Parathyroid adenoma (tissue), 2 donors: ENCODE data around the gene PLCB1.
A peak's percentile ranks its signal among the peaks of the same experiment; 100 is the strongest.

Source experiments
- H2AFZ ChIP-seq: fragments of 300-600 bp; sonication (generic); one replicate; pipeline ENCODE4 v1.7.0; 2017; ENCODE audit warnings: antibody characterized with exemption, mild to moderate bottlenecking
- H3K27ac ChIP-seq: fragments of 300-600 bp; sonication (generic); one replicate; pipeline ENCODE4 v1.7.0; 2017
- H3K27me3 ChIP-seq: fragments of 300-600 bp; sonication (generic); one replicate; pipeline ENCODE4 v1.7.0; 2017; ENCODE audit warnings: low read length; ENCODE audit not compliant: control insufficient read depth, insufficient read depth
- H3K36me3 ChIP-seq: fragments of 300-600 bp; sonication (generic); one replicate; pipeline ENCODE4 v1.7.0; 2017; ENCODE audit warnings: low read length; ENCODE audit not compliant: control insufficient read depth, insufficient read depth
- H3K4me1 ChIP-seq: fragments of 300-600 bp; sonication (generic); one replicate; pipeline ENCODE4 v1.7.0; 2017; ENCODE audit warnings: control low read depth
- H3K4me2 ChIP-seq: fragments of 300-600 bp; sonication (generic); one replicate; pipeline ENCODE4 v1.7.0; 2017; ENCODE audit warnings: low read length
- H3K4me3 ChIP-seq: fragments of 300-600 bp; sonication (generic); one replicate; pipeline ENCODE4 v1.7.0; 2017; ENCODE audit warnings: low read depth, low read length
- H3K79me2 ChIP-seq: fragments of 300-600 bp; sonication (generic); one replicate; pipeline ENCODE4 v1.7.0; 2017; ENCODE audit warnings: control low read depth
- H3K9ac ChIP-seq: fragments of 300-600 bp; sonication (generic); one replicate; pipeline ENCODE4 v1.7.0; 2017; ENCODE audit warnings: mild to moderate bottlenecking
- H3K9me3 ChIP-seq: fragments of 300-600 bp; sonication (generic); one replicate; pipeline ENCODE4 v1.7.0; 2017; ENCODE audit warnings: low read length; ENCODE audit not compliant: control insufficient read depth
- CTCF ChIP-seq: fragments of 300-600 bp; sonication (generic); IDR thresholded peaks from one replicate; pipeline ENCODE4 v1.7.0; 2017; ENCODE audit warnings: antibody characterized with exemption, mild to moderate bottlenecking
- donor health status: primary hyperparathyroidism.

PLCB1 gene

GRCh38 chr20:8132484-8133309, 631 bp downstream of the PLCB1 start:
- peaks cover 27% of the 10 kb centered on the region for H3K79me2 ChIP-seq
- H3K4me2 ChIP-seq = peak overlapping the region; percentile 85
- no peaks in the 10 kb centered on the region for H3K27me3 ChIP-seq
- peak overlapping the region; percentile 75 for H3K4me3 ChIP-seq
- peak overlapping the region; percentile 15 for H3K9ac ChIP-seq
- peak overlapping the region; percentile 51 for H3K27ac ChIP-seq
- no peaks in the 10 kb centered on the region for H3K36me3 ChIP-seq
- H3K4me1 ChIP-seq = peaks cover 14% of the 10 kb centered on the region
- no peak for TF ChIP-seq CTCF
- peak overlapping the region; percentile 87 for H2AFZ ChIP-seq
- no peaks in the 10 kb centered on the region for H3K9me3 ChIP-seq

- Histone ChIP-seq H3K4me2 (peak overlapping the region; percentile 85), H3K9ac (no peak overlapping the region), H3K9me3 (no peaks in the 10 kb centered on the region), H3K4me1 (peaks cover 12% of the 10 kb centered on the region), H3K79me2 (peaks cover 27% of the 10 kb centered on the region), H3K36me3 (no peaks in the 10 kb centered on the region), H2AFZ (peak overlapping the region; percentile 87), H3K4me3 (peak overlapping the region; percentile 75), H3K27me3 (no peaks in the 10 kb centered on the region), H3K27ac (peak overlapping the region; percentile 2)
- TF ChIP-seq CTCF = no peak
These were observed 1.3 kb downstream of the PLCB1 start for GRCh38 chr20:8133310-8133768.

- Histone ChIP-seq H3K4me2 (peak overlapping the region; percentile 85), H3K79me2 (peaks cover 27% of the 10 kb centered on the region), H3K36me3 (no peaks in the 10 kb centered on the region), H2AFZ (peak overlapping the region; percentile 87), H3K9ac (no peak overlapping the region), H3K27ac (no peak overlapping the region), H3K4me1 (peaks cover 12% of the 10 kb centered on the region), H3K4me3 (peak overlapping the region; percentile 75), H3K27me3 (no peaks in the 10 kb centered on the region), H3K9me3 (no peaks in the 10 kb centered on the region)
- TF ChIP-seq CTCF = no peak
These were observed 1.9 kb downstream of the PLCB1 start for GRCh38 chr20:8133851-8134451.

GRCh38 chr20:8139899-8140298, 7.8 kb downstream of the PLCB1 start:
- peaks cover 31% of the 10 kb centered on the region for H3K79me2 ChIP-seq
- peaks cover 9% of the 10 kb centered on the region for H3K4me1 ChIP-seq
- no peak overlapping the region for H3K27ac ChIP-seq
- H3K36me3 ChIP-seq = no peaks in the 10 kb centered on the region
- H3K27me3 ChIP-seq = no peaks in the 10 kb centered on the region
- H2AFZ ChIP-seq = no peak overlapping the region
- H3K4me2 ChIP-seq = no peak overlapping the region
- H3K4me3 ChIP-seq = no peak overlapping the region
- TF ChIP-seq CTCF = no peak
- H3K9ac ChIP-seq = no peak overlapping the region
- no peaks in the 10 kb centered on the region for H3K9me3 ChIP-seq
